ENCODE data around the gene MAT1A. TPM values are rescaled to one million over a fixed set of nuclear protein-coding genes. Genes with fewer than 3 reads are reported as not detected.
"Not testable (repeated sequence)": the region's sequence is repeated elsewhere in the genome, so short reads cannot be mapped to it uniquely, and the experiment has no call there.

MAT1A gene
- total RNA-seq, 2 donors from 2014 or later: 0.53 to 0.58 TPM

- H3K27me3 ChIP-seq (ENCODE audit: control insufficient read depth, insufficient read depth, low read length, poor library complexity, severe bottlenecking); H3K36me3 Mint-ChIP-seq (ENCODE audit: low read depth); H3K9me3 ChIP-seq (ENCODE audit: control insufficient read depth, low read length); H3K9me3 Mint-ChIP-seq; H3K4me1 ChIP-seq (ENCODE audit: control insufficient read depth, insufficient read depth, low read length); H3K27me3 Mint-ChIP-seq (ENCODE audit: insufficient read depth); H3K36me3 ChIP-seq (ENCODE audit: control insufficient read depth, insufficient read depth, low read length); H3K4me3 Mint-ChIP-seq; H3K9ac ChIP-seq (ENCODE audit: extremely low read depth, low read length, poor library complexity, severe bottlenecking); DNase-seq; H3K27ac Mint-ChIP-seq; H3K4me3 ChIP-seq (ENCODE audit: low read length); H3K27ac ChIP-seq (ENCODE audit: low read depth, low read length); H3K4me1 Mint-ChIP-seq: not testable (repeated sequence)
- WGBS, 2 experiments (ENCODE audit: insufficient coverage in 1 of 2, insufficient read length in 1 of 2): 76 to 92% methylated on average over 3 to 4 of the region's 4 CpGs
These were observed 62.7 kb downstream of the MAT1A start for GRCh38 chr10:80226723-80227122.

GRCh38 chr10:80223031-80223419, 66.4 kb downstream of the MAT1A start:
- not testable (repeated sequence) for H3K9me3 Mint-ChIP-seq; H3K4me3 Mint-ChIP-seq; DNase-seq; H3K27ac ChIP-seq (ENCODE audit: low read depth, low read length); H3K4me1 ChIP-seq (ENCODE audit: control insufficient read depth, insufficient read depth, low read length); H3K27ac Mint-ChIP-seq; H3K4me3 ChIP-seq (ENCODE audit: low read length); H3K9ac ChIP-seq (ENCODE audit: extremely low read depth, low read length, poor library complexity, severe bottlenecking); H3K36me3 Mint-ChIP-seq (ENCODE audit: low read depth); H3K9me3 ChIP-seq (ENCODE audit: control insufficient read depth, low read length); H3K36me3 ChIP-seq (ENCODE audit: control insufficient read depth, insufficient read depth, low read length); H3K27me3 ChIP-seq (ENCODE audit: control insufficient read depth, insufficient read depth, low read length, poor library complexity, severe bottlenecking); H3K4me1 Mint-ChIP-seq; H3K27me3 Mint-ChIP-seq (ENCODE audit: insufficient read depth)
- WGBS, 2 experiments (ENCODE audit: insufficient coverage in 1 of 2, insufficient read length in 1 of 2): no CpG with 5 or more reads among the region's 5 CpGs

Other genes starting within 250 kb of the MAT1A start
- gene TMEM254, start 211.0 kb downstream of the MAT1A start, total RNA-seq: 10 to 100 TPM; 31.5 to 31.9 TPM
- gene PLAC9, start 156.9 kb downstream of the MAT1A start, total RNA-seq: 10 to 100 TPM in 1 of 2 donors, 1 to 10 TPM in 1; 8.4 to 14.9 TPM
- gene ANXA11, start 84.1 kb downstream of the MAT1A start, total RNA-seq: 100 to 1,000 TPM; 104 to 134 TPM
- gene DYDC1, start 67.1 kb upstream of the MAT1A start, total RNA-seq: 1 to 10 TPM in 1 of 2 donors, under 1 TPM in 1; 0.55 to 1.3 TPM
- gene DYDC2, start 67.1 kb upstream of the MAT1A start, total RNA-seq: 1 to 10 TPM; 1.9 to 5.3 TPM
- gene PRXL2A, start 118.9 kb upstream of the MAT1A start, total RNA-seq: 100 to 1,000 TPM; 101 to 127 TPM
- gene TSPAN14, start 164.7 kb upstream of the MAT1A start, total RNA-seq: 100 to 1,000 TPM; 121 to 123 TPM
- under 1 TPM in 1 of 2 donors, not detected in 1; 0.13 TPM for gene SH2D4B, start 248.2 kb upstream of the MAT1A start, total RNA-seq